HG03565 (cell line): ENCODE results near the gene PRRT4.

Source experiments
- ATAC-seq: cut with Tn5 transposase; IDR thresholded peaks from one replicate; pipeline ENCODE4 v1.9.1; 2021; ENCODE audit warnings: mild to moderate bottlenecking, moderate library complexity; ENCODE audit not compliant: unreplicated experiment

The PRRT4 gene

GRCh38 chr7:128376077-128376476 is 14.6 kb upstream of the PRRT4 start:
- no peak for ATAC-seq

GRCh38 chr7:128374041-128374440 is 12.6 kb upstream of the PRRT4 start:
- ATAC-seq: no peak

GRCh38 chr7:128373606-128374005 is 12.1 kb upstream of the PRRT4 start:
- no peak for ATAC-seq

GRCh38 chr7:128370491-128370890 is 9.0 kb upstream of the PRRT4 start:
- no peak for ATAC-seq

GRCh38 chr7:128366986-128367385 is 5.5 kb upstream of the PRRT4 start:
- ATAC-seq: no peak

GRCh38 chr7:128366300-128366699 is 4.8 kb upstream of the PRRT4 start:
- no peak for ATAC-seq

GRCh38 chr7:128365432-128365831 is 3.9 kb upstream of the PRRT4 start:
- no peak for ATAC-seq

GRCh38 chr7:128364166-128364870 is 2.8 kb upstream of the PRRT4 start:
- ATAC-seq: no peak

- ATAC-seq: no peak
Observed at GRCh38 chr7:128363261-128363721, 1.8 kb upstream of the PRRT4 start.

GRCh38 chr7:128362670-128363069 is 1.2 kb upstream of the PRRT4 start:
- ATAC-seq: no peak

GRCh38 chr7:128360359-128360678 is 1.2 kb downstream of the PRRT4 start:
- ATAC-seq: no peak

GRCh38 chr7:128359939-128360338 is 1.6 kb downstream of the PRRT4 start:
- no peak for ATAC-seq

GRCh38 chr7:128359336-128359735 is 2.2 kb downstream of the PRRT4 start:
- ATAC-seq: no peak

- ATAC-seq: no peak
Observed at GRCh38 chr7:128358233-128358632, 3.3 kb downstream of the PRRT4 start.

GRCh38 chr7:128357217-128357613 is 4.3 kb downstream of the PRRT4 start:
- no peak for ATAC-seq

GRCh38 chr7:128356546-128357216 is 4.8 kb downstream of the PRRT4 start:
- no peak for ATAC-seq

GRCh38 chr7:128353610-128354009 is 7.9 kb downstream of the PRRT4 start:
- ATAC-seq: no peak

- no peak for ATAC-seq
Observed at GRCh38 chr7:128353189-128353588, 8.3 kb downstream of the PRRT4 start.

GRCh38 chr7:128352636-128353035 is 8.9 kb downstream of the PRRT4 start:
- no peak for ATAC-seq

GRCh38 chr7:128352153-128352537 is 9.3 kb downstream of the PRRT4 start:
- no peak for ATAC-seq

- ATAC-seq: no peak
Observed at GRCh38 chr7:128351296-128352152, 10.0 kb downstream of the PRRT4 start.
